GF-D8 (cell line): ENCODE data around the gene MILR1.
"Not testable (repeated sequence)": the region's sequence is repeated elsewhere in the genome, so short reads cannot be mapped to it uniquely, and the experiment has no call there.

Source experiments
- DNase-seq: peaks from one replicate; lab custom pipeline; 2025; lab: John Stamatoyannopoulos, UW

MILR1 gene

GRCh38 chr17:64428406-64428805 lies 20.5 kb upstream of the MILR1 start:
- DNase-seq, result no peak

- not testable (repeated sequence) for DNase-seq
Measured at GRCh38 chr17:64430036-64430435, 18.9 kb upstream of the MILR1 start.

- DNase-seq, result no peak
Measured at GRCh38 chr17:64431534-64431933, 17.4 kb upstream of the MILR1 start.

GRCh38 chr17:64437944-64438525 lies 10.9 kb upstream of the MILR1 start:
- no peak for DNase-seq

GRCh38 chr17:64439521-64439920 lies 9.4 kb upstream of the MILR1 start:
- DNase-seq, result not testable (repeated sequence)

GRCh38 chr17:64439956-64440355 lies 9.0 kb upstream of the MILR1 start:
- DNase-seq, result no peak

GRCh38 chr17:64441772-64442540 lies 7.0 kb upstream of the MILR1 start:
- DNase-seq, result peak; percentile 86

GRCh38 chr17:64442541-64442971 lies 6.4 kb upstream of the MILR1 start:
- no peak for DNase-seq

GRCh38 chr17:64443086-64443760 lies 5.7 kb upstream of the MILR1 start:
- no peak for DNase-seq

- no peak for DNase-seq
Measured at GRCh38 chr17:64447526-64447925, 1.4 kb upstream of the MILR1 start.

GRCh38 chr17:64449545-64449944 lies 630 bp downstream of the MILR1 start:
- DNase-seq, result peak; percentile 48

GRCh38 chr17:64455993-64456885 lies 7.3 kb downstream of the MILR1 start:
- peak; percentile 29 for DNase-seq

GRCh38 chr17:64457156-64457555 lies 8.2 kb downstream of the MILR1 start:
- DNase-seq, result no peak

GRCh38 chr17:64458756-64459155 lies 9.8 kb downstream of the MILR1 start:
- DNase-seq, result no peak

GRCh38 chr17:64459284-64459747 lies 10.4 kb downstream of the MILR1 start:
- no peak for DNase-seq

GRCh38 chr17:64459818-64460217 lies 10.9 kb downstream of the MILR1 start:
- DNase-seq, result not testable (repeated sequence)

- no peak for DNase-seq
Measured at GRCh38 chr17:64460955-64461354, 12.0 kb downstream of the MILR1 start.

GRCh38 chr17:64461788-64462187 lies 12.9 kb downstream of the MILR1 start:
- DNase-seq, result no peak

GRCh38 chr17:64466019-64466735 lies 17.3 kb downstream of the MILR1 start:
- no peak for DNase-seq

GRCh38 chr17:64466834-64467233 lies 17.9 kb downstream of the MILR1 start:
- not testable (repeated sequence) for DNase-seq

- no peak for DNase-seq
Measured at GRCh38 chr17:64470625-64471024, 21.7 kb downstream of the MILR1 start.
